ENCODE results near the gene TEX52. TPM values are rescaled to one million over a fixed set of nuclear protein-coding genes. Genes with fewer than 3 reads are reported as not detected.

TEX52 gene
- total and polyA plus RNA-seq, 10 of the 15 experiments (the other 5 are each of a cell fraction or from before 2014, with no cell fraction given) = 0.23 TPM; not detected in 9

GRCh38 chr12:2891240-2892053 is 34.6 kb upstream of the TEX52 start:
- FAIRE-seq = no peak
- POLR2A ChIA-PET = interaction anchor here (0.6 to 2.1 kb wide), 6 partner anchors 11 to 17 kb away, joined by 3 to 9 read pairs (median 5); no protein-coding TSS in a partner anchor
- no peak for DNase-seq (ENCODE audit: low read depth, low spot score)

More at GRCh38 chr12:2891240-2892053, 34.6 kb upstream of the TEX52 start:
- CTCF ChIA-PET = interaction anchor here (1.6 kb wide), 1 partner anchor 13 kb away, joined by 5 read pairs; no protein-coding TSS in a partner anchor
- H2AFZ ChIP-seq (ENCODE audit: control insufficient read depth, low read depth, low read length) = peak overlapping the region; percentile 91
- no peaks in the 10 kb centered on the region for H3K27me3 ChIP-seq (replicated peaks in 1 of 2; ENCODE audit: control insufficient read depth in 2 of 2, insufficient read depth in 2 of 2, low read length in 1 of 2)
- SMC1A ChIA-PET (ENCODE audit: uncharacterized antibody, unreplicated experiment) = no interaction called here
- H3K9ac ChIP-seq (ENCODE audit: control insufficient read depth, insufficient read depth, low read length) = peak overlapping the region; percentile 72
- intact Hi-C loops (cut with micrococcal nuclease; ENCODE audit: unreplicated experiment) = loop anchor here (5.0 kb wide), 1 partner anchor 41 kb away; no protein-coding TSS in a partner anchor
- in situ Hi-C loops (cut with MboI) = no loop called here
- peaks cover 4% of the 10 kb centered on the region for H3K4me1 ChIP-seq (ENCODE audit: control insufficient read depth, insufficient read depth, low read length)
- RAD21 ChIA-PET (ENCODE audit: unreplicated experiment) = no interaction called here
- H3K36me3 ChIP-seq (ENCODE audit: control insufficient read depth in 2 of 2, insufficient read depth in 2 of 2, low read length in 1 of 2) = peaks cover 0 to 5% of the 10 kb centered on the region in 2 experiments; a peak in 2 of 4 replicates
- H4K20me1 ChIP-seq (ENCODE audit: control insufficient read depth, insufficient read depth) = no peaks in the 10 kb centered on the region
- WGBS (ENCODE audit: insufficient coverage, insufficient replicate concordance, low lambda C conversion rate, missing lambda C conversion rate) = 25% methylated on average over 41 of the region's 42 CpGs
- no peak for TF ChIP-seq CBX3 (IDR thresholded peaks at IDR 0.05; ENCODE audit: borderline replicate concordance, low read depth)
- TF ChIP-seq IKZF1 (conservative IDR thresholded peaks at IDR 0.05) = 0 out of 2 replicates have a peak, but pooled peaks have one; percentile 22
- no peak for TF ChIP-seq BACH1 (IDR thresholded peaks at IDR 0.05; ENCODE audit: borderline replicate concordance)
- TF ChIP-seq E2F4 (IDR thresholded peaks at IDR 0.05; ENCODE audit: low read depth, low read length) = no peak
- no peak for TF ChIP-seq EZH2 (IDR thresholded peaks at IDR 0.05; ENCODE audit: borderline replicate concordance, control insufficient read depth, low read depth, low read length)
- 0 out of 2 replicates have a peak, but pooled peaks have one; percentile 18 for TF ChIP-seq GATAD2B (conservative IDR thresholded peaks at IDR 0.05; ENCODE audit: low read depth)
- H3K27ac ChIP-seq (ENCODE audit: control insufficient read depth, insufficient read depth) = peak overlapping the region; percentile 50
- BruUV-seq (replicated peaks) = TSS peak; percentile 17
- peaks cover 2% of the 10 kb centered on the region; the same call in 1 of the 2 replicates for H3K79me2 ChIP-seq (ENCODE audit: control insufficient read depth, insufficient read depth, low read length)
- peak; percentile 48 for ATAC-seq
- peak overlapping the region; percentile 90 for H3K4me3 ChIP-seq
- peak overlapping the region; percentile 97 for H3K4me2 ChIP-seq (ENCODE audit: control insufficient read depth, insufficient read depth)
- no peaks in the 10 kb centered on the region for H3K9me3 ChIP-seq (replicated peaks; ENCODE audit: control insufficient read depth, insufficient read depth, low read length)
